Ovary (tissue), 9 donors: Measurements from ENCODE around the gene LTB4R2. TPM values are rescaled to one million over a fixed set of nuclear protein-coding genes. Genes with fewer than 3 reads are reported as not detected.
A peak's percentile ranks its signal among the peaks of the same experiment; 100 is the strongest.

Experiments
- DNase-seq, 5 donors: peaks; one replicate each; pipeline ENCODE4 v3.0.0-alpha.2; 2019 to 2020
- H3K27ac ChIP-seq, 2 donors: fragments of 200-600 bp; one replicate each; pipeline versions ENCODE4 v1.5.1 to v1.8.0; 2019 to 2022
- H3K27me3 ChIP-seq: fragments of 200-600 bp; one replicate; pipeline ENCODE4 v1.8.0; 2022
- H3K36me3 ChIP-seq: fragments of 200-600 bp; sonication (generic); one replicate; pipeline ENCODE4 v1.5.1; 2019
- H3K4me1 ChIP-seq: one replicate; pipeline ENCODE4 v1.8.1; 2013; ENCODE audit warnings: mild to moderate bottlenecking, moderate library complexity; ENCODE audit not compliant: insufficient read depth
- H3K4me3 ChIP-seq: fragments of 200-600 bp; sonication (generic); one replicate; pipeline ENCODE4 v1.5.1; 2017
- H3K9me3 ChIP-seq, 2 donors: fragments of 200-600 bp in 1 of 2; sonication (generic) in 1 of 2; one replicate each; pipeline versions ENCODE4 v1.5.1 to v1.8.1; 2013 to 2019; ENCODE audit warnings: mild to moderate bottlenecking in 1 of 2, moderate library complexity in 1 of 2
- CTCF ChIP-seq, 3 donors: fragments of 450-650 bp in 2 of 3; fragments of 200-600 bp in 1 of 3; IDR thresholded peaks; one replicate each; pipeline versions ENCODE4 v1.5.1 to v1.8.0; 2016 to 2022; ENCODE audit warnings: antibody characterized with exemption in 3 of 3, mild to moderate bottlenecking in 1 of 3
- EP300 ChIP-seq: sonication (generic); formaldehyde crosslinking; IDR thresholded peaks from one replicate; pipeline ENCODE4 v1.6.1; 2017; ENCODE audit warnings: antibody characterized with exemption
- POLR2A ChIP-seq: fragments of 450-650 bp; IDR thresholded peaks from one replicate; pipeline ENCODE4 v1.6.1; 2017; ENCODE audit warnings: antibody characterized with exemption, mild to moderate bottlenecking, moderate library complexity
- WGBS, 3 donors: extraction: QIAGEN DNeasy Blood & Tissue Kit in 1 of 3; methylation state at CpG; one replicate each; pipeline versions ENCODE4 v1.1.5 to v1.1.7; 2013 to 2017; 5-methylcytosine and 5-hydroxymethylcytosine counted together
- intact Hi-C, 4 donors: fragments of 100-400 bp; cut with DNase I; formaldehyde crosslinking; loops; one replicate each; pipeline versions ENCODE4 v1.11.0 to v1.15.1; 2022 to 2023
- polyA plus RNA-seq, 2 donors: library from polyadenylated mRNA; stranded (reverse); fragments of 200-250 nt in 1 of 2; fragments of 350-450 nt in 1 of 2; fragmentation: Illumina TruSeq in 1 of 2; extraction: RNeasy Lipid Tissue Mini Kit (QIAGEN cat#74804) in 1 of 2; gene quantifications; one replicate each; pipeline ENCODE4 v1.2.3, GENCODE V29; 2013 to 2014
- total RNA-seq, 7 donors: library from RNA; depleted of rRNA in 2 of 7; stranded (reverse); fragments of >200 nt in 2 of 7; fragmentation: NEBNext Ultra II Directional in 3 of 7; extraction: Animal tissue kit (Norgen Biotek cat#: 25700) in 3 of 7; gene quantifications; one replicate each; pipeline versions ENCODE4 v1.1.0 to v1.2.4, GENCODE V29; 2016 to 2023
- donor health status: DM: no; HTN: no; CAD: no; lungs with moderate emphysema.
- donor health status: DM: no; HTN: no; CAD: no.
- donor health status: Bipolar disorder and iron deficiency.
- donor health status: DM: yes; HTN: yes; CAD: no.
- donor health status: DM: no; HTN: no; CAD: no.
- donor health status: DM: yes; HTN: yes; CAD: no.

The LTB4R2 gene
- total and polyA plus RNA-seq, 9 donors, result 0.85 to 10.1 (median 5.0) TPM

GRCh38 chr14:24313913-24314312 is 4.0 kb downstream of the LTB4R2 start:
- intact Hi-C loops, result loop anchor here in 1 of 4 donors (5.0 kb wide), 1 partner anchor 72 kb away; the partner anchor contains the start of gene TINF2
- WGBS, 3 donors, result 86 to 88% (median 86%) methylated on average over 2 of the region's 2 CpGs

DNA sequence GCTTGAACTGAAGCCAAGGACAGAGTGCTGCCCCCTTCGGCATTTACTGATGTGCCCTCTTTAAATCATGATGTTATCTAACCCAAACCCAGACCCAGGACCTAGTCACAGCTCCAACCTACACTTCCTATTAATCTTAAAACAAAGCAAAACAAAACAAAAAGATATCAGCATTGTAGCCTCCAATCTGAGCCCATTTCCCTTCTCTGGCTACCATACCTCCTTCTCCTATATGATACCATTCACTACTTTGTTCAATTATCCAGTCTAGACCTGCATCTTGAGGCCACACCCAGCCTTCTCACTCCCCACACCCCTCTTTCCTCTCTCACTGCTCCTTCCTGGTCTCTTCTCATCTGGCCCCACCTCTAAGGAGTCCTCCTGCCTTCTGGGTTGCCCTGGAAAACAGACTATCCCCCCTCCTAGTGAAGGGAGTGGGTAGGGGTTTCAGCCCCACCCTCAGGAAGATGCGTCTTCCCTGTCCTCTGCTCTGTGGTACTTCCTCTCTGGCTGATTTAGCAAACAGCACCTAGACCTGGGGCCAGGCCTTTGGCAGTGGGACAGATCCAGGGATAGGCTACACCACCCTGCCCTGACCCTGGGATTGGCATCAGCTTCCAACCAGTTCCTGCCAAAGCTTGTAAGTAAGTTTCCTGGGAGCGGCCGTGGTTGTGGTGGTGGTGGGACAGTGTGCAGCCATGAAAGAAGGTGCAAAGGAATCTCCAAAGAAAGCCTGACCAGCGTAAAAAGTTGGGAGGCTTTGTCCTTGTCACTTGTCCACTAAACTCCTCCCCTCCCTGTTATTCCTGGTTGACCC is 4.6 kb downstream of the LTB4R2 start:
- TF ChIP-seq POLR2A (no peak), CTCF (IDR thresholded peaks at IDR 0.05) (no peak), EP300 (no peak)
- no peaks in the 10 kb centered on the region for H3K9me3 ChIP-seq
- intact Hi-C loops, result loop anchor here in 1 of 4 donors (5.0 kb wide), 1 partner anchor 72 kb away; the partner anchor contains the start of gene TINF2
- no peaks in the 10 kb centered on the region for H3K36me3 ChIP-seq
- WGBS, 3 donors, result 73 to 81% (median 78%) methylated on average over 5 of the region's 5 CpGs
- peaks cover 17% of the 10 kb centered on the region for H3K4me1 ChIP-seq
- H3K27me3 ChIP-seq, result no peaks in the 10 kb centered on the region
- H3K27ac ChIP-seq, result no peak overlapping the region
- no peak for DNase-seq
- H3K4me3 ChIP-seq, result no peak overlapping the region

More at GRCh38 chr14:24313913-24314312, 4.0 kb downstream of the LTB4R2 start:
- Histone ChIP-seq H3K36me3 (no peaks in the 10 kb centered on the region), H3K27me3 (no peaks in the 10 kb centered on the region), H3K27ac (no peak overlapping the region), H3K4me3 (no peak overlapping the region), H3K4me1 (peaks cover 18% of the 10 kb centered on the region), H3K9me3 (no peaks in the 10 kb centered on the region)
- TF ChIP-seq CTCF (IDR thresholded peaks at IDR 0.05) (no peak), POLR2A (no peak), EP300 (no peak)
- DNase-seq, result no peak

DNA sequence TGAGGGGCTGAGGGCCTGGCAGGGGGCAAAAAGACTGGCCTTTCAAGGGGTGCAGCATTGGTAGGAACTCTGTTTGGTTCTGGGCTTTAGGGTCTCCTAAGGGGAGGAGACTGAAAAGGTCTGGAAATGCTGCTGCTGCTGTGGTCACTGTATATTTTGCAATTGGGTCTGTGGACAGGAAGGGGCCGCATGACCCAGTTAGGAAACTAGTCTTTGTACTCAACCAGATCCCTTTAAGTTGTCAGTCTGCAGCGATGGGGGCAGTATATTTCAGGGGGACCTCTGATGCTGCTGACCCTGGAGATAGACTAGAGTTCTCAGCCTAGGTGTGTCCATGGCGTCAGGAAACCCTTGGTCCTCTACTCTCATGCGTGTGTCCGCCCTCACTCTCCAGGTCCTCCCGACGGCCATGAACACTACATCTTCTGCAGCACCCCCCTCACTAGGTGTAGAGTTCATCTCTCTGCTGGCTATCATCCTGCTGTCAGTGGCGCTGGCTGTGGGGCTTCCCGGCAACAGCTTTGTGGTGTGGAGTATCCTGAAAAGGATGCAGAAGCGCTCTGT is 5.4 kb downstream of the LTB4R2 start:
- Histone ChIP-seq H3K4me3 (no peak overlapping the region), H3K9me3 (no peaks in the 10 kb centered on the region), H3K27ac (no peak overlapping the region), H3K27me3 (no peaks in the 10 kb centered on the region), H3K36me3 (no peaks in the 10 kb centered on the region), H3K4me1 (peaks cover 12% of the 10 kb centered on the region)
- TF ChIP-seq POLR2A (no peak), CTCF (IDR thresholded peaks at IDR 0.05) (no peak), EP300 (no peak)
- intact Hi-C loops, result no loop called here
- 80 to 87% (median 84%) methylated on average over 10 of the region's 10 CpGs for WGBS, 3 donors
- no peak for DNase-seq

DNA sequence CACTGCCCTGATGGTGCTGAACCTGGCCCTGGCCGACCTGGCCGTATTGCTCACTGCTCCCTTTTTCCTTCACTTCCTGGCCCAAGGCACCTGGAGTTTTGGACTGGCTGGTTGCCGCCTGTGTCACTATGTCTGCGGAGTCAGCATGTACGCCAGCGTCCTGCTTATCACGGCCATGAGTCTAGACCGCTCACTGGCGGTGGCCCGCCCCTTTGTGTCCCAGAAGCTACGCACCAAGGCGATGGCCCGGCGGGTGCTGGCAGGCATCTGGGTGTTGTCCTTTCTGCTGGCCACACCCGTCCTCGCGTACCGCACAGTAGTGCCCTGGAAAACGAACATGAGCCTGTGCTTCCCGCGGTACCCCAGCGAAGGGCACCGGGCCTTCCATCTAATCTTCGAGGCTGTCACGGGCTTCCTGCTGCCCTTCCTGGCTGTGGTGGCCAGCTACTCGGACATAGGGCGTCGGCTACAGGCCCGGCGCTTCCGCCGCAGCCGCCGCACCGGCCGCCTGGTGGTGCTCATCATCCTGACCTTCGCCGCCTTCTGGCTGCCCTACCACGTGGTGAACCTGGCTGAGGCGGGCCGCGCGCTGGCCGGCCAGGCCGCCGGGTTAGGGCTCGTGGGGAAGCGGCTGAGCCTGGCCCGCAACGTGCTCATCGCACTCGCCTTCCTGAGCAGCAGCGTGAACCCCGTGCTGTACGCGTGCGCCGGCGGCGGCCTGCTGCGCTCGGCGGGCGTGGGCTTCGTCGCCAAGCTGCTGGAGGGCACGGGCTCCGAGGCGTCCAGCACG is 6.1 kb downstream of the LTB4R2 start:
- H3K4me3 ChIP-seq, result no peak overlapping the region
- peaks cover 10% of the 10 kb centered on the region for H3K4me1 ChIP-seq
- intact Hi-C loops, result no loop called here
- H3K36me3 ChIP-seq, result no peaks in the 10 kb centered on the region
- 30 to 59% (median 53%) methylated on average over 50 to 70 of the region's 70 CpGs for WGBS, 3 donors
- DNase-seq, result peak; percentile 55 to 75 (median 62)
- H3K27ac ChIP-seq, result no peak overlapping the region
- TF ChIP-seq CTCF (IDR thresholded peaks at IDR 0.05) (peak in 2 of 3 donors; percentile 14 to 32), POLR2A (no peak)
- no peaks in the 10 kb centered on the region for H3K27me3 ChIP-seq
- no peaks in the 10 kb centered on the region for H3K9me3 ChIP-seq
